OCI-LY7 (cell line): Measurements from ENCODE around the gene MSL3B.

Experiments
- BruUV-seq: library from RNA; stranded (reverse); fragments of 400-500 nt; replicated peaks from 2 replicates; lab custom pipeline; 2021; lab: Mats Ljungman, UMichigan
- CTCF ChIA-PET: fragments of 300-600 bp; sonication (Branson Sonifier 250); formaldehyde crosslinking; loops from one replicate; lab custom pipeline; 2022; ENCODE audit warnings: antibody characterized with exemption; ENCODE audit not compliant: unreplicated experiment; lab: Charles Lee
- POLR2A ChIA-PET: fragments of 300-600 bp; sonication (Branson Sonifier 250); formaldehyde crosslinking; loops from one replicate; lab custom pipeline; 2022; ENCODE audit warnings: antibody characterized with exemption; lab: Charles Lee
- DNase-seq: peaks from one replicate; pipeline ENCODE4 v3.0.0-alpha.2; 2015; ENCODE audit warnings: low spot score
- H2AFZ ChIP-seq: fragments of 200-600 bp; sonication (generic), shearing (Covaris generic); 2 replicates; pipeline ENCODE4 v1.6.1; 2014; ENCODE audit warnings: mild to moderate bottlenecking, antibody characterized with exemption, low read length, moderate library complexity
- H3K27ac ChIP-seq: fragments of 200-600 bp; sonication (generic); 2 replicates; pipeline ENCODE4 v1.5.1; 2014; ENCODE audit warnings: mixed run types, low read depth, mild to moderate bottlenecking, moderate library complexity, low read length, inconsistent platforms; ENCODE audit not compliant: poor library complexity, severe bottlenecking
- H3K36me3 ChIP-seq: fragments of 200-600 bp; sonication (generic); 2 replicates; pipeline ENCODE4 v1.6.1; 2014; ENCODE audit warnings: mild to moderate bottlenecking, antibody characterized with exemption, low read length, moderate library complexity, mixed read lengths; ENCODE audit not compliant: insufficient read depth
- H3K4me1 ChIP-seq: fragments of 200-600 bp; sonication (generic); 2 replicates; pipeline ENCODE4 v1.5.1; 2014; ENCODE audit warnings: mild to moderate bottlenecking, low read length; ENCODE audit not compliant: insufficient read depth, poor library complexity, severe bottlenecking
- H3K4me2 ChIP-seq: fragments of 200-600 bp; sonication (generic); 2 replicates; pipeline ENCODE4 v1.6.1; 2014; ENCODE audit warnings: mild to moderate bottlenecking, low read length
- H3K4me3 ChIP-seq: fragments of 200-600 bp; sonication (generic); 2 replicates; pipeline ENCODE4 v1.5.1; 2014; ENCODE audit warnings: mild to moderate bottlenecking, low read depth, low read length; ENCODE audit not compliant: poor library complexity, severe bottlenecking
- H3K79me2 ChIP-seq: fragments of 200-600 bp; sonication (generic); 2 replicates; pipeline ENCODE4 v1.6.1; 2016; ENCODE audit warnings: low read depth, mild to moderate bottlenecking, low read length, moderate library complexity, mixed read lengths; ENCODE audit not compliant: insufficient read depth
- H3K9me2 ChIP-seq: fragments of 200-600 bp; sonication (generic); 2 replicates; pipeline ENCODE4 v1.6.1; 2016; ENCODE audit warnings: mild to moderate bottlenecking, low read length, mixed read lengths; ENCODE audit not compliant: insufficient read depth
- H3K9me3 ChIP-seq: fragments of 200-600 bp; sonication (generic); 2 replicates; pipeline ENCODE4 v1.6.1; 2014; ENCODE audit warnings: mild to moderate bottlenecking, mixed run types, low read length, mixed read lengths
- H4K20me1 ChIP-seq: fragments of 200-600 bp; sonication (generic); 2 replicates; pipeline ENCODE4 v1.6.1; 2014; ENCODE audit warnings: mild to moderate bottlenecking, antibody characterized with exemption, low read length, moderate library complexity, mixed read lengths; ENCODE audit not compliant: insufficient read depth
- CTCF ChIP-seq: fragments of 200-600 bp; sonication (generic); conservative IDR thresholded peaks from 2 replicates; pipeline ENCODE4 v1.5.1; 2014; ENCODE audit warnings: mild to moderate bottlenecking, antibody characterized with exemption, low read length, moderate library complexity, mixed read lengths
- EZH2phosphoT487 ChIP-seq: fragments of 200-600 bp; sonication (generic); IDR thresholded peaks from 2 replicates; pipeline ENCODE4 v1.6.1; 2018; ENCODE audit warnings: low read depth, borderline replicate concordance, mild to moderate bottlenecking, mixed run types, antibody characterized with exemption, low read length, moderate library complexity, mixed read lengths
- intact Hi-C: fragments of 100-400 bp; cut with micrococcal nuclease; formaldehyde crosslinking; loops from one replicate; pipeline ENCODE4 v1.10.0; 2022; ENCODE audit not compliant: unreplicated experiment

Gene MSL3B

GRCh38 chr2:233858331-233858730, 9.9 kb downstream of the MSL3B start:
- ChIA-PET CTCF (interaction anchor here (0.6 kb wide), 1 partner anchor 38 kb away, joined by 3 read pairs; no protein-coding TSS in a partner anchor), POLR2A (no interaction called here)
- peaks cover 10% of the 10 kb centered on the region for H3K79me2 ChIP-seq
- H3K4me3 ChIP-seq = no peak overlapping the region
- no peaks in the 10 kb centered on the region for H3K9me2 ChIP-seq
- intact Hi-C loops = loop anchor here (5.0 kb wide), 1 partner anchor 639 kb away; the partner anchor contains the start of gene ARL4C
- H3K36me3 ChIP-seq = peaks cover 10% of the 10 kb centered on the region
- H3K9me3 ChIP-seq = peaks cover 8% of the 10 kb centered on the region; the same call in 1 of the 2 replicates
- no peak overlapping the region for H3K4me2 ChIP-seq
- BruUV-seq = no TSS peak
- no peak for TF ChIP-seq CTCF
- TF ChIP-seq EZH2phosphoT487 = no peak
- H3K4me1 ChIP-seq = peaks cover 10% of the 10 kb centered on the region
- no peak overlapping the region for H3K27ac ChIP-seq
- peaks cover under 1% of the 10 kb centered on the region; the same call in 1 of the 2 replicates for H4K20me1 ChIP-seq
- H2AFZ ChIP-seq = no peak overlapping the region
- no peak for DNase-seq

- Histone ChIP-seq H4K20me1 (peaks cover 8% of the 10 kb centered on the region), H3K4me3 (no peak overlapping the region), H3K27ac (no peak overlapping the region), H3K79me2 (peaks cover 17% of the 10 kb centered on the region), H3K36me3 (peaks cover 17% of the 10 kb centered on the region), H2AFZ (no peak overlapping the region), H3K4me2 (no peak overlapping the region), H3K4me1 (peaks cover 13% of the 10 kb centered on the region), H3K9me3 (peaks cover 8% of the 10 kb centered on the region; the same call in 1 of the 2 replicates), H3K9me2 (no peaks in the 10 kb centered on the region)
- no TSS peak for BruUV-seq
- no peak for TF ChIP-seq EZH2phosphoT487
- TF ChIP-seq CTCF = peak; percentile 96
- ChIA-PET CTCF (no interaction called here), POLR2A (interaction anchor here (0.7 to 1.1 kb wide), 2 partner anchors 87 to 345 kb away, joined by 3 read pairs; no protein-coding TSS in a partner anchor)
- peak; percentile 37 for DNase-seq
- intact Hi-C loops = loop anchor here (5.0 kb wide), 1 partner anchor 640 kb away; the partner anchor contains the start of gene ARL4C
Measured at GRCh38 chr2:233857511-233858141, 10.6 kb downstream of the MSL3B start.

GRCh38 chr2:233856184-233856583, 12.0 kb downstream of the MSL3B start:
- TF ChIP-seq EZH2phosphoT487 (no peak), CTCF (no peak)
- BruUV-seq = no TSS peak
- Histone ChIP-seq H3K4me3 (no peak overlapping the region), H3K9me2 (no peaks in the 10 kb centered on the region), H2AFZ (no peak overlapping the region), H3K4me1 (peaks cover 25% of the 10 kb centered on the region), H3K36me3 (peaks cover 31% of the 10 kb centered on the region), H3K79me2 (peaks cover 31% of the 10 kb centered on the region), H3K4me2 (no peak overlapping the region), H4K20me1 (peaks cover 19% of the 10 kb centered on the region), H3K27ac (no peak overlapping the region), H3K9me3 (peaks cover 8% of the 10 kb centered on the region; the same call in 1 of the 2 replicates)
- POLR2A ChIA-PET = interaction anchor here (1.1 kb wide), 1 partner anchor 9 kb away, joined by 5 read pairs; no protein-coding TSS in a partner anchor
- peak; percentile 28 for DNase-seq
- intact Hi-C loops = loop anchor here (5.0 kb wide), 1 partner anchor 641 kb away; the partner anchor contains the start of gene ARL4C
- CTCF ChIA-PET = no interaction called here
